Stimulated activated naive B cell treated with anti-CD40 and anti-IgM and Interleukin-4, amounts not matched to agents 10 μg/mL and 1 μg/mL and 100 μg/mL, for 72 hours (primary cell): ENCODE measurements around the gene LPP.

ENCODE experiments used
- ATAC-seq, 2 donors: fragments of 150-1000 bp; cut with Tn5 transposase; replicated peaks; 2 replicates each; pipeline ENCODE4 v1.10.0; 2021; ENCODE audit warnings: moderate library complexity in 1 of 2
- DNase-seq: peaks from one replicate; pipeline ENCODE4 v3.0.0; 2021
- H3K27ac Mint-ChIP-seq: one replicate; pipeline ENCODE4 v1.8.0; 2022; ENCODE audit warnings: mild to moderate bottlenecking, mixed read lengths
- H3K27me3 Mint-ChIP-seq, 2 donors: one replicate each; pipeline ENCODE4 v1.8.0; 2022; ENCODE audit warnings: mixed read lengths in 2 of 2
- H3K36me3 Mint-ChIP-seq, 2 donors: one replicate each; pipeline ENCODE4 v1.8.0; 2022; ENCODE audit warnings: mixed read lengths in 2 of 2, mild to moderate bottlenecking in 1 of 2
- H3K4me1 Mint-ChIP-seq, 2 donors: one replicate each; pipeline ENCODE4 v1.8.0; 2022; ENCODE audit warnings: mixed read lengths in 2 of 2, mild to moderate bottlenecking in 1 of 2
- H3K4me3 Mint-ChIP-seq, 2 donors: one replicate each; pipeline ENCODE4 v1.8.0; 2022; ENCODE audit warnings: mild to moderate bottlenecking in 2 of 2, mixed read lengths in 2 of 2, moderate library complexity in 1 of 2
- H3K9me3 Mint-ChIP-seq, 2 donors: one replicate each; pipeline ENCODE4 v1.8.0; 2022; ENCODE audit warnings: mixed read lengths in 2 of 2, mild to moderate bottlenecking in 1 of 2

Gene LPP

DNA sequence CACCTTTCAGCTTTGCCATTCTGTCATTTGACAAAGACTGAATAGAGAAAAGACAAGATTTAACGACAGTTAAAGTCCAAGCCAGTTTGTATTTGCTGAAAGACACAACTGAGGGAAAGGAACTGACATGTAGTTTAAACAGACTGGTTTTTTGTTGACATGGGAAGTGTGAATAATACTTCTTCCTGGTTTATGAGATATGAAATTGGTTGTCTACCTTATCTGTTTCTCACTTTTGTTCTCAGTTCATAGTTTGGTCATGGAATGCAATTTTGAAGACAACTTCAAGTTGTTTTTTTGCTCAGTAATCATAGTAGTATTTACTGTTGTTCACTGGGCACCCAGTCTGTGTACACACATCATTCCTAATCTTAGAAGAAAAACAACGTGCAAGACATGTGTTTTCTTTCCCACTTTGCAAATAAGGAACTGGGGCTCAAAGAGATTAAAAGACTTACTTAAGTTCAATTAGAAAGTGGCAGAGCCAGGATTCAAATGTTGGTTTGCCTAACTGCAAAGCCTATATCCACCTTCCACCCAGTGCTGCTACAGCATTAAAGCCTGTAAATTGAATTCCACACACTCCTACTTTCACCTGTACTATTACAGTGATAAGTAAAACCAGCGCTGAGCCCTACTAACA lies 103.5 kb downstream of the LPP start:
- Mint-ChIP-seq H3K36me3 (peaks cover 13 to 16% of the 10 kb centered on the region in 2 donors), H3K9me3 (no peaks in the 10 kb centered on the region), H3K4me1 (peaks cover 33 to 57% of the 10 kb centered on the region in 2 donors), H3K27me3 (no peaks in the 10 kb centered on the region), H3K27ac (peak overlapping the region; percentile 31), H3K4me3 (no peak overlapping the region)
- DNase-seq (no peak), ATAC-seq (no peak)

DNA sequence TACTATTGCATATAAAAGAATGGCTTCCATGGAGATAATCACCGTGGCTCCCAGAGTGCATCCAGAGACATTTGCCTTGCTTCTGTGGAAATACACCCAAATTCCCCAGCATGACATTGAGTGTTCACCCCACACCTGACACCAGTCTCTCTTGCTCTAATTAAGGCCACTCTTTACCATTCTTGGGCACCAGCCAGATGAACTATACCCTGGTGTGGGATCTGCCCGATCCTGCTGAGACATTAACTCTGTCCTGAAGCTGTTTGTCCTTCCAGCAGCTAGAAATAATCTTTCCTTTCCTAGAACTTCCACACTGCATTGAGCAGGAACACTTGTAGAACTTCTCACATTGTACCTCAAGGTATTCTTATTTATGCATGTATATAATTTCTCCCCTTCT lies 105.2 kb downstream of the LPP start:
- Mint-ChIP-seq H3K27ac (no peak overlapping the region), H3K27me3 (no peaks in the 10 kb centered on the region), H3K4me1 (peaks cover 26 to 49% of the 10 kb centered on the region in 2 donors), H3K36me3 (peaks cover 14 to 16% of the 10 kb centered on the region in 2 donors), H3K9me3 (no peaks in the 10 kb centered on the region), H3K4me3 (no peak overlapping the region)
- ATAC-seq: no peak
- DNase-seq: no peak

GRCh38 chr3:188259596-188259995 lies 105.6 kb downstream of the LPP start:
- no peak overlapping the region for H3K27ac Mint-ChIP-seq
- H3K4me3 Mint-ChIP-seq: no peak overlapping the region
- peaks cover 23 to 45% of the 10 kb centered on the region in 2 donors for H3K4me1 Mint-ChIP-seq
- no peak for DNase-seq
- no peak for ATAC-seq
- no peaks in the 10 kb centered on the region for H3K27me3 Mint-ChIP-seq
- peaks cover 12 to 14% of the 10 kb centered on the region in 2 donors for H3K36me3 Mint-ChIP-seq
- no peaks in the 10 kb centered on the region for H3K9me3 Mint-ChIP-seq

- Mint-ChIP-seq H3K27me3 (no peaks in the 10 kb centered on the region), H3K4me3 (no peak overlapping the region), H3K4me1 (peaks cover 20 to 34% of the 10 kb centered on the region in 2 donors), H3K9me3 (no peaks in the 10 kb centered on the region), H3K36me3 (peaks cover 7 to 9% of the 10 kb centered on the region in 2 donors), H3K27ac (no peak overlapping the region)
- no peak for DNase-seq
- ATAC-seq: no peak
Measured at GRCh38 chr3:188261011-188261410, 107.1 kb downstream of the LPP start.

DNA sequence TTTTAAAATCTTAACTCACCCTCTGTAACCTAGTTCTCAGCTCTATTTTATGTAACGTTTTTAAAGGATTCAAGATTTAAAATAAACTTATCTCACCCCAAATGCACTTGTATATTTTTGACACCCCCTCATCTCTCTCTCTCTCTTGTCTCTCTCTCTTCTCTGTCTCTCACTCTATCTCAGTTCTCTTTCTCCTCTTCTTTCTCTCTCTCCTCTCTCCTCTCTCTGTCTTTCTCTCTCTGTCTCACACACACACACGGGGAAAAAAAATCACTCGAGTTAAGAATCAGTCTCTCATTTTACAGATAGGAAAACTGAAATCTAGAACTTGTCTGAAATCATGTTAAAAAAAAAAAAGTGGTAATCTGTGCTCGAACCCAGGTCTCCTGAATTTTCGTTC lies 108.5 kb downstream of the LPP start:
- Mint-ChIP-seq H3K36me3 (peaks cover 7 to 11% of the 10 kb centered on the region in 2 donors), H3K9me3 (no peaks in the 10 kb centered on the region), H3K4me3 (no peak overlapping the region), H3K4me1 (peaks cover 12 to 24% of the 10 kb centered on the region in 2 donors), H3K27ac (no peak overlapping the region), H3K27me3 (no peaks in the 10 kb centered on the region)
- DNase-seq (no peak), ATAC-seq (no peak)

DNA sequence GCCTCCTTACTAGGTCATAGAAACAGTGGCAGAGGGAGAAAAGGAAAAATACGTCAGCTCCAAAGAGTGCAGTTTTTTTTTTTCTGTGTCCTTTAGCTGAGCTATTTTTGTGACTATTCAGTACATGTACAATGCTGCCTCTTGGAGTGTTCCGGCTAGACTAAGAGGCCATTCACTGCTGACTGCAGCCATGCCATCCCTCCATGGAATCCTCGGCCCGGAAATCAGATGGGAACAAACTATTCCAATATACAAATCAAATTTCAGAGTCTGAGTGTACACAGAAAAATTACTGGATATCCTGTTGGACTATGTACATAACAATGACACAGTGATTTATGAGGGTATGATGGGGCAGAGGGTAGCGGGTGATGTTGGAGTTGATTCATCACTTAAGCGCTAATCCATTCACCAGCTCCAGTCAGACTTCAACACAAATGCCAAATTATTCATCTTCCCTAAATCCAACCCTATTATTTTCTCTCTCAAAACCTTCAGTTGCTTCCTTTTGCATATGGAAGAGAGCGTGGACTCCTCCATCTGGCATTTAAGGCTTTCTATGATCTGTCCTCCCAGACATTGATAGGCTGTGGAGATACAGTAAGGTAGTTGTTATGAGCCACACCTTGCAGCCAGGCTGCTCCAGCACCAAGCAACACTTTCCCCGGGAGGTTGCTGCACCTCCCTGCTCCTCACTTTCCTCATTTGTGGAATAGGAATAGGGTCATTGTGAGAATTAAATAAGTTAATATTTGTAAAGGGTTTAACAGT lies 109.1 kb downstream of the LPP start:
- Mint-ChIP-seq H3K36me3 (peaks cover 7 to 9% of the 10 kb centered on the region in 2 donors), H3K27ac (no peak overlapping the region), H3K27me3 (no peaks in the 10 kb centered on the region), H3K9me3 (no peaks in the 10 kb centered on the region), H3K4me3 (no peak overlapping the region), H3K4me1 (peaks cover 8 to 20% of the 10 kb centered on the region in 2 donors)
- ATAC-seq: no peak
- DNase-seq: no peak

DNA sequence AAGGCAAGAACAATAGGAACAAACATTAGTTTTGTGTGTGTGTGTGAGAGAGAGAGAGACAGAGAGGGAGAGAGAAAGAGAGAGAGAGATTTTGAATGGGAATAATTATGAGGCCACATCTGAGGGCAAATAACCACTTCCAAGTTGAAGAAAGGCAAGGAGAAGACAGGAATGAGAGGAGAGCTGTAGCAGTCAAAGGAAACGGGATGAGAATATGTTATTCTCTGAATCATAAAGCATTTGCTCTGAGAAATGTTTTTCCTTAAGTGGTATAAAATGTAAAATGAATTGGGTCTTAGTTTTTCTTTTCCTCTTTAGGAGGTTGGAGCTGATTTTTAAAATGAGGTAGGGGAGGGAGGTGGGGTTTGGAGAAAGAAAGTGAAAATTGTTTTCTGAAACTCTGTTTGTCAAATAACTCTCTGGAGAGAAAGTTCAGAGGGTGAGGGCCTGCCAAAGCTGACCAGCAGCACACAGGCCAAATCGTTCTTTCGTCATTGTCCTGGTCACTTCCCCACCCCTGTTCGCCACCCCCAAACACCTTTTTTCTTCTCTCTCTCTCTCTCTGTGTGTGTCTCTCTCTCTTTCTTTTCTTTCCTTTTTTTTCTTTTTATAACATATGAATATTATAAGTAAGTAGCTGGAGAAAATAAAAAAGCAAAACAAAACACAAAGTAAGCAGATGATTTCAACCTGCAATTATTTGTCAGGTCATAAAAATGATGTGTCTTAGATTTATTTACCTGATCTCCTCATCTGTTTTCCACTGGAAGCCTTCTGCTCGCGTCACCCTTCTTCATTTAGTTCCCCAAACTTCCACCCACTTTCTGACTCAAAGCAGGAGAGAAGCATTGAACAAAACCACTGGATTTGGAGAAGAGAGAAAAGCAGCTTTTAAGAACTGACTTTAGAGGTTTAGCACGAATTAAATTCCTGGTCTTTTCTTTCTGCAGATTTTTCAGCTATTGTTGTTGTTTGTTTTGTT lies 110.6 kb downstream of the LPP start:
- H3K4me1 Mint-ChIP-seq: peaks cover 7 to 10% of the 10 kb centered on the region in 2 donors
- no peak overlapping the region for H3K27ac Mint-ChIP-seq
- no peak overlapping the region for H3K4me3 Mint-ChIP-seq
- peak; percentile 38 to 50 for ATAC-seq
- no peaks in the 10 kb centered on the region for H3K9me3 Mint-ChIP-seq
- DNase-seq: no peak
- no peaks in the 10 kb centered on the region for H3K27me3 Mint-ChIP-seq
- H3K36me3 Mint-ChIP-seq: peaks cover 0 to 6% of the 10 kb centered on the region in 2 donors

- no peak for ATAC-seq
- Mint-ChIP-seq H3K27me3 (no peaks in the 10 kb centered on the region), H3K9me3 (no peaks in the 10 kb centered on the region), H3K27ac (no peak overlapping the region), H3K4me1 (peaks cover 22 to 32% of the 10 kb centered on the region in 2 donors), H3K4me3 (no peak overlapping the region), H3K36me3 (peaks cover 6 to 7% of the 10 kb centered on the region in 2 donors)
- DNase-seq: no peak
Measured at GRCh38 chr3:188266562-188267274, 112.8 kb downstream of the LPP start.

- DNase-seq: no peak
- Mint-ChIP-seq H3K27ac (no peak overlapping the region), H3K4me3 (no peak overlapping the region), H3K27me3 (no peaks in the 10 kb centered on the region), H3K36me3 (peaks cover 4 to 11% of the 10 kb centered on the region in 2 donors), H3K4me1 (peaks cover 27 to 38% of the 10 kb centered on the region in 2 donors), H3K9me3 (no peaks in the 10 kb centered on the region)
- ATAC-seq: no peak
Measured at GRCh38 chr3:188267790-188268335, 113.9 kb downstream of the LPP start.

DNA sequence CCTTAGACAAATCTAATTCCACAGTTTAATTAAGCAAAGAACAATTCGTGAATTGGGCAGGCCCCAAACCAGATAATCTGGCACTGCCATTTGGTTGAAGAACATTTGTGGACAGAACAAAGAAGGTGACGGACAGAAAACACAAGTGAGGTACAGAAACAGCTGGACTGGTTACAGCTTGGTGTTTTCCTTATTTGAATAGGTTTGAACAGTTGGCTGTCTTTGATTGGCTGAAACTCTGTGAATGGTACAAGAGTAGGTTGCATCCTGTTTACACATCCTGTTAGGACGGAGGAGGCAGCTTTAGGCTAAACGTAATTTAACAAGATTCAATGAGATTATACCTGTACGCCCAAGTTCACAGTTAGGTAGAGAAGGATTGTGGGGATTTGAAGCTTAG lies 114.4 kb downstream of the LPP start:
- DNase-seq: no peak
- Mint-ChIP-seq H3K4me1 (peaks cover 28 to 41% of the 10 kb centered on the region in 2 donors), H3K4me3 (no peak overlapping the region), H3K27me3 (no peaks in the 10 kb centered on the region), H3K27ac (no peak overlapping the region), H3K36me3 (peaks cover 4 to 13% of the 10 kb centered on the region in 2 donors), H3K9me3 (no peaks in the 10 kb centered on the region)
- ATAC-seq: no peak

DNA sequence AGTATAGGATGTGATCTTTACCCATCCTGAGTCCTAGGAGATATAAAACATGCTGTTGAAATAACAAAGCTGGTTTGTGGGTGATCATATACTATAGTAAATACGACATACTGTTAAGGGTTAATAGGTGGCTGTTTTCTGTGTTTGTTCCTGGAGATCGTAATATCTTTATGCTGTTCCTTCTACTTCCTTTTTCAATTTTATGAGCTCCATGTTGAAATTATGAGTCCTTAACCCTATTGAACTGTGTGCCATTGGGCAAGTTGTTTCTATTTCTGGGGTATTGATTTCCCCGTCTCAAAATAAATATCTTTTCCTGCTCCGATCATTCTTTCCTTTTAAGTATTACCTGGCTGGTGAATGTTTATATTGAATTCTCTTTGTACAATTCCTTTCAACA lies 115.1 kb downstream of the LPP start:
- Mint-ChIP-seq H3K4me3 (no peak overlapping the region), H3K27me3 (no peaks in the 10 kb centered on the region), H3K4me1 (peaks cover 28 to 44% of the 10 kb centered on the region in 2 donors), H3K27ac (no peak overlapping the region), H3K36me3 (peaks cover 4 to 13% of the 10 kb centered on the region in 2 donors), H3K9me3 (no peaks in the 10 kb centered on the region)
- ATAC-seq: no peak
- DNase-seq: no peak

DNA sequence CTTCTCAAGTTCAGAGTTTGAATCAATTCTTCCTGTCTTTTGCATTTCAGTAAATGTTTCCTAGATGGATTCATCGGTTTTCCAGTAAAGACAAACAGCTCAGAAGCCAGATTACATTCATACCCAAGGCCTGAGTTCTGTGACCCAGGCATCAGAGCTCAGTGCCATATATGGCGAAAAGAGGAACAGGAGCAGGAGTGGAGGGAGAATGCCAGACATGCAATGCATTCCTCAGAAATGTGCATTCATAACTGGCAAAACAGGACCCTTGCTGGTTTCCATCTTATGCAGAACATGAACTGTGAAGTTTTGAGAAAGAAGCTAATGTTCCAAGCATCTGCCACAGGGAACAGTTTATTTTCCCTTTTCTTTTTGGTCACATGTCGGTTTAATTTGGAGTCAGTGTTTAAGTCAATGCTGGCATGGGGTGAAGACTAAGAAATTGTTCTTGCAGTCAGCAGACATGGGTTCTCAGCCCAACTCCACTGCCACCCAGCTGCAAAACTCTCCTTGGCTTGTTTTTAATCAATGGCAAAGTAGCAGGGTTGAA lies 116.5 kb downstream of the LPP start:
- DNase-seq: peak; percentile 41
- peak; percentile 94 to 98 for ATAC-seq

DNA sequence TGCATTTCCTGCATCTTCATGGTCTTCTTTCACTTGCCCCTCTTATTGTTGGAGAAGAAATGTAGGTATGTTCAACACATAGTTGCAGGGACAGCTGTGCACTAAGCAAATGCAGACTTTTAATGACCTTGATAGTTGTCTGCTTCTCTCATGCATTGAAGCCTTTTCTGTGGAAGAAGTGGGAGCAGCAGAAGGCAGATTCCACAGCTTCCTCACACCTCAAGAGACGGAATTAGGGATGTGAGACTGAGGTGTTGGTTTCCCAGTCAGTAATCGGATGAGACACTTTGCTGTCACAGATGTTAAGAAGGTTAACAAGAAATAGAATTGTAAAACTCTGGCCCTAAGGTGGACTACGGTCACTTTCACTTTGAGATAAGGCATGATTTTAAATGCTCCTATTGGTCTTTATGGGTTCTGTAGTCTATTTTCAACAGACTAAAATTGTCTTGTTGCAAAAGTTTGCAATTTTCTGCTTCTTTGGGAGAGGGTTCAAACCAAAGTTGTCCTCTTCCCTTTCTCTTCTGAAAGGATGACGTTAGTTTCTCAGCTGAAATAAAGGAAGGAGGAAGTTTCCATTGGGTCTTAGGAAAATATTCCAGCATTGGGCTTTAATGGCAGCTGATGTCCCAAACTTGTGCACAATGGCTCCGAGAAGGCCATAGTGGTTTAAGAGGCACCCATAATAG lies 117.4 kb downstream of the LPP start:
- peak overlapping the region; percentile 85 for H3K27ac Mint-ChIP-seq
- peaks cover 7 to 19% of the 10 kb centered on the region in 2 donors for H3K36me3 Mint-ChIP-seq
- H3K4me3 Mint-ChIP-seq: peak overlapping the region; percentile 9 to 21
- H3K4me1 Mint-ChIP-seq: peaks cover 32 to 54% of the 10 kb centered on the region in 2 donors
- peak in 1 of 2 donors; percentile 14 for ATAC-seq
- DNase-seq: no peak
- H3K9me3 Mint-ChIP-seq: no peaks in the 10 kb centered on the region
- H3K27me3 Mint-ChIP-seq: no peaks in the 10 kb centered on the region

More for the DNA sequence above, 116.5 kb downstream of the LPP start:
- H3K4me1 Mint-ChIP-seq: peaks cover 32 to 47% of the 10 kb centered on the region in 2 donors
- H3K27ac Mint-ChIP-seq: peak overlapping the region; percentile 85
- peak overlapping the region; percentile 17 to 21 for H3K4me3 Mint-ChIP-seq
- H3K36me3 Mint-ChIP-seq: peaks cover 4 to 13% of the 10 kb centered on the region in 2 donors
- no peaks in the 10 kb centered on the region for H3K27me3 Mint-ChIP-seq
- H3K9me3 Mint-ChIP-seq: no peaks in the 10 kb centered on the region
